ENCODE data around the gene ARPC1B.

- TF ChIP-seq CTCF (IDR thresholded peaks at IDR 0.05) = no peak
- TF ChIP-seq EZH2 (IDR thresholded peaks at IDR 0.05; ENCODE audit: borderline replicate concordance, insufficient read depth, low read depth, low read length, poor library complexity, severe bottlenecking) = no peak
Measured at GRCh38 chr7:99340659-99341058, 33.9 kb upstream of the ARPC1B start.

Measured in B cell (primary cell).